DOHH2 (cell line): ENCODE data around the gene MIF.

Source experiments
- H3F3A ChIP-seq: fragments of 200-600 bp; sonication (generic), shearing (Covaris generic); 2 replicates; pipeline ENCODE4 v1.6.0; 2016; ENCODE audit warnings: antibody characterized with exemption, mild to moderate bottlenecking; ENCODE audit not compliant: control insufficient read depth, insufficient read depth
- H3K27ac ChIP-seq: fragments of 200-600 bp; sonication (generic); 2 replicates; pipeline ENCODE4 v1.5.1; 2014; ENCODE audit warnings: low read depth, mild to moderate bottlenecking, low read length, moderate library complexity
- H3K27me3 ChIP-seq: fragments of 200-600 bp; sonication (generic); 2 replicates; pipeline ENCODE4 v1.6.1; 2014; ENCODE audit warnings: mild to moderate bottlenecking, low read length, mixed read lengths; ENCODE audit not compliant: control insufficient read depth
- H3K36me3 ChIP-seq: fragments of 200-600 bp; sonication (generic); 2 replicates; pipeline ENCODE4 v1.6.1; 2014; ENCODE audit warnings: mild to moderate bottlenecking, low read length, moderate library complexity, mixed read lengths; ENCODE audit not compliant: control insufficient read depth
- H3K4me1 ChIP-seq: fragments of 200-600 bp; sonication (generic); 2 replicates; pipeline ENCODE4 v1.6.1; 2014; ENCODE audit warnings: mild to moderate bottlenecking, low read length, mixed read lengths; ENCODE audit not compliant: control insufficient read depth
- H3K4me2 ChIP-seq: fragments of 200-600 bp; sonication (generic); 2 replicates; pipeline ENCODE4 v1.6.0; 2014; ENCODE audit warnings: mild to moderate bottlenecking, low read length, moderate library complexity
- H3K4me3 ChIP-seq: fragments of 200-600 bp; sonication (generic); 2 replicates; pipeline ENCODE4 v1.5.1; 2014; ENCODE audit warnings: mild to moderate bottlenecking, low read length, mixed read lengths
- H3K79me2 ChIP-seq: fragments of 200-600 bp; sonication (generic); 2 replicates; pipeline ENCODE4 v1.6.1; 2014; ENCODE audit warnings: mild to moderate bottlenecking, low read length, mixed read lengths; ENCODE audit not compliant: control insufficient read depth
- H3K9me2 ChIP-seq: fragments of 200-600 bp; sonication (generic); replicated peaks from 2 replicates; pipeline ENCODE4 v1.6.1; 2014; ENCODE audit warnings: mild to moderate bottlenecking, low read length, mixed read lengths; ENCODE audit not compliant: control insufficient read depth
- H3K9me3 ChIP-seq: fragments of 200-600 bp; sonication (generic); 2 replicates; pipeline ENCODE4 v1.6.1; 2014; ENCODE audit warnings: antibody characterized with exemption, low read length, mixed read lengths; ENCODE audit not compliant: control insufficient read depth, insufficient read depth
- H4K20me1 ChIP-seq: fragments of 200-600 bp; sonication (generic); 2 replicates; pipeline ENCODE4 v1.6.0; 2014; ENCODE audit warnings: low read depth, mild to moderate bottlenecking, antibody characterized with exemption, low read length, moderate library complexity; ENCODE audit not compliant: control insufficient read depth, insufficient read depth
- CTCF ChIP-seq: fragments of 200-600 bp; sonication (generic); IDR thresholded peaks from one replicate; pipeline ENCODE4 v1.5.1; 2014; ENCODE audit warnings: antibody characterized with exemption, mild to moderate bottlenecking, low read depth, low read length; ENCODE audit not compliant: poor library complexity, severe bottlenecking
- EZH2phosphoT487 ChIP-seq: fragments of 200-600 bp; sonication (generic); IDR thresholded peaks from 2 replicates; pipeline ENCODE4 v1.6.1; 2017; ENCODE audit warnings: borderline replicate concordance, mild to moderate bottlenecking, antibody characterized with exemption, low read length, moderate library complexity, mixed read lengths

MIF gene

GRCh38 chr22:23911318-23911980 is 17.3 kb downstream of the MIF start:
- H3K36me3 ChIP-seq, result no peaks in the 10 kb centered on the region
- H3F3A ChIP-seq, result peaks cover 7% of the 10 kb centered on the region
- no peaks in the 10 kb centered on the region for H3K27me3 ChIP-seq
- no peaks in the 10 kb centered on the region for H3K9me3 ChIP-seq
- H3K27ac ChIP-seq, result peak overlapping the region; percentile 18; the same call in 1 of the 2 replicates
- no peaks in the 10 kb centered on the region for H4K20me1 ChIP-seq
- peak overlapping the region; percentile 46 for H3K4me2 ChIP-seq
- H3K4me1 ChIP-seq, result peaks cover 46% of the 10 kb centered on the region
- peaks cover 13% of the 10 kb centered on the region for H3K79me2 ChIP-seq
- H3K9me2 ChIP-seq, result no peaks in the 10 kb centered on the region
- H3K4me3 ChIP-seq, result peak overlapping the region; percentile 92
- TF ChIP-seq CTCF (no peak), EZH2phosphoT487 (no peak)

- Histone ChIP-seq H4K20me1 (no peaks in the 10 kb centered on the region), H3K27me3 (no peaks in the 10 kb centered on the region), H3K9me2 (no peaks in the 10 kb centered on the region), H3K79me2 (peaks cover 13% of the 10 kb centered on the region), H3K4me1 (peaks cover 46% of the 10 kb centered on the region), H3F3A (peaks cover 7% of the 10 kb centered on the region), H3K4me3 (peak overlapping the region; percentile 92), H3K4me2 (peak overlapping the region; percentile 100), H3K36me3 (no peaks in the 10 kb centered on the region), H3K27ac (peak overlapping the region; percentile 81), H3K9me3 (no peaks in the 10 kb centered on the region)
- TF ChIP-seq EZH2phosphoT487, result no peak
- TF ChIP-seq CTCF, result no peak
These were observed 18.2 kb downstream of the MIF start for GRCh38 chr22:23912293-23912903.

- Histone ChIP-seq H3K9me2 (no peaks in the 10 kb centered on the region), H3K79me2 (peaks cover 13% of the 10 kb centered on the region), H3K36me3 (no peaks in the 10 kb centered on the region), H3K4me3 (peak overlapping the region; percentile 92), H3K27ac (peak overlapping the region; percentile 81), H3F3A (peaks cover 7% of the 10 kb centered on the region), H3K4me1 (peaks cover 46% of the 10 kb centered on the region), H3K9me3 (no peaks in the 10 kb centered on the region), H3K27me3 (no peaks in the 10 kb centered on the region), H4K20me1 (no peaks in the 10 kb centered on the region), H3K4me2 (peak overlapping the region; percentile 100)
- no peak for TF ChIP-seq EZH2phosphoT487
- TF ChIP-seq CTCF, result no peak
These were observed 19.1 kb downstream of the MIF start for GRCh38 chr22:23913306-23913660.
